Measurements from ENCODE around the gene TXNRD2.

DNA sequence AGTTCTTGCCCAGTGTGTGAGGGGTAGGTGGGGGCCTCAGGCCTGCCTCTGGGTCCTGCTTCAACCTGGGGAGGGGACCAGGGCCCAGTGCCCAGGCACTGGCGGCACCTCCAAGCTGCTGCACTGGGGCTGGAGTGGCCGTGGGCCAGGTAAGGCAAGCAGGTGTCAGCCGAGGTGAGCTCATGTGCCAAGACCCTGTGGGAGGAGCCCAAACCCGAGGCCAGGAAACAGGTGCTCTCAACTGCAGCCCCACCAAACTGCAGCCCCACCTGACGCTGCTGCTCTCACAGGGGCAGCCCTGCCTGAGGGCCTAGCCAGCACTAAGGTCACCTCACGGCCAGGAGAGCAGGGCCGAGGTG lies 68.9 kb downstream of the TXNRD2 start:
- TF ChIP-seq, protein P1, sequence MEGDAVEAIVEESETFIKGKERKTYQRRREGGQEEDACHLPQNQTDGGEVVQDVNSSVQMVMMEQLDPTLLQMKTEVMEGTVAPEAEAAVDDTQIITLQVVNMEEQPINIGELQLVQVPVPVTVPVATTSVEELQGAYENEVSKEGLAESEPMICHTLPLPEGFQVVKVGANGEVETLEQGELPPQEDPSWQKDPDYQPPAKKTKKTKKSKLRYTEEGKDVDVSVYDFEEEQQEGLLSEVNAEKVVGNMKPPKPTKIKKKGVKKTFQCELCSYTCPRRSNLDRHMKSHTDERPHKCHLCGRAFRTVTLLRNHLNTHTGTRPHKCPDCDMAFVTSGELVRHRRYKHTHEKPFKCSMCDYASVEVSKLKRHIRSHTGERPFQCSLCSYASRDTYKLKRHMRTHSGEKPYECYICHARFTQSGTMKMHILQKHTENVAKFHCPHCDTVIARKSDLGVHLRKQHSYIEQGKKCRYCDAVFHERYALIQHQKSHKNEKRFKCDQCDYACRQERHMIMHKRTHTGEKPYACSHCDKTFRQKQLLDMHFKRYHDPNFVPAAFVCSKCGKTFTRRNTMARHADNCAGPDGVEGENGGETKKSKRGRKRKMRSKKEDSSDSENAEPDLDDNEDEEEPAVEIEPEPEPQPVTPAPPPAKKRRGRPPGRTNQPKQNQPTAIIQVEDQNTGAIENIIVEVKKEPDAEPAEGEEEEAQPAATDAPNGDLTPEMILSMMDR (IDR thresholded peaks at IDR 0.05) = no peak
- TF ChIP-seq POLR2A (IDR thresholded peaks at IDR 0.05) = no peak

Data from tibial nerve (tissue), 3 donors.